ENCODE measurements around the gene TNS3. TPM values are rescaled to one million over a fixed set of nuclear protein-coding genes. Genes with fewer than 3 reads are reported as not detected.

The TNS3 gene
- total RNA-seq, 4 donors from 2014 or later, result 6.6 to 16.0 (median 9.6) TPM

DNA sequence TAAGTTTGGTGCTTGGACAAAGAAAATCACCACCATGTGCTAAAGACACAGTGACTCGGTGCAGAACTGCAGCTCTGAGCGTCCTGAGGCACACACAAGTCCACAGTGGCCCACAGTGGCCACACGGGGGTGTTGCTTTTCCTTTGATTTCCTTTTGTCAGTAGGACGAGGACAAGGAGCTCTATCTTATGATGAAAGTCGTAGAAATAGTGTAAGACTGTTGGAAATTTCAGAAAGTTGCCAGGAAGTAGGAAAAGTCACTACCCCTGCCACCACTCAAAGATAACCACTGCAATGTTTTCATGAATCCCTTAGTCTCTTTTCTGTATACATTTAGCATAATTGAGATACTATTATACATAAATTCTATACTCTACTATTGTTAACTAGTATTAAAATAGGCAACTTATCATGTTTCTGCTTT is 146.0 kb downstream of the TNS3 start:
- no peak for DNase-seq
- no peaks in the 10 kb centered on the region for H3K27me3 ChIP-seq
- no peak overlapping the region for H3K27ac ChIP-seq
- intact Hi-C loops (cut with DNase I), result loop anchor here (10.0 kb wide), 1 partner anchor 171 kb away; no protein-coding TSS in a partner anchor
- peaks cover 0 to 31% (median 0%) of the 10 kb centered on the region in 3 donors for H3K36me3 ChIP-seq
- no peak for TF ChIP-seq POLR2A (IDR thresholded peaks at IDR 0.05)
- TF ChIP-seq, protein P1, sequence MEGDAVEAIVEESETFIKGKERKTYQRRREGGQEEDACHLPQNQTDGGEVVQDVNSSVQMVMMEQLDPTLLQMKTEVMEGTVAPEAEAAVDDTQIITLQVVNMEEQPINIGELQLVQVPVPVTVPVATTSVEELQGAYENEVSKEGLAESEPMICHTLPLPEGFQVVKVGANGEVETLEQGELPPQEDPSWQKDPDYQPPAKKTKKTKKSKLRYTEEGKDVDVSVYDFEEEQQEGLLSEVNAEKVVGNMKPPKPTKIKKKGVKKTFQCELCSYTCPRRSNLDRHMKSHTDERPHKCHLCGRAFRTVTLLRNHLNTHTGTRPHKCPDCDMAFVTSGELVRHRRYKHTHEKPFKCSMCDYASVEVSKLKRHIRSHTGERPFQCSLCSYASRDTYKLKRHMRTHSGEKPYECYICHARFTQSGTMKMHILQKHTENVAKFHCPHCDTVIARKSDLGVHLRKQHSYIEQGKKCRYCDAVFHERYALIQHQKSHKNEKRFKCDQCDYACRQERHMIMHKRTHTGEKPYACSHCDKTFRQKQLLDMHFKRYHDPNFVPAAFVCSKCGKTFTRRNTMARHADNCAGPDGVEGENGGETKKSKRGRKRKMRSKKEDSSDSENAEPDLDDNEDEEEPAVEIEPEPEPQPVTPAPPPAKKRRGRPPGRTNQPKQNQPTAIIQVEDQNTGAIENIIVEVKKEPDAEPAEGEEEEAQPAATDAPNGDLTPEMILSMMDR (IDR thresholded peaks at IDR 0.05), result peak; percentile 46 to 81 (median 66)
- WGBS, 2 donors, result 16 to 26% methylated on average over 3 to 5 of the region's 5 CpGs
- H3K4me3 ChIP-seq, result no peak overlapping the region
- H3K9me3 ChIP-seq, result no peaks in the 10 kb centered on the region
- H3K4me1 ChIP-seq, result no peaks in the 10 kb centered on the region

DNA sequence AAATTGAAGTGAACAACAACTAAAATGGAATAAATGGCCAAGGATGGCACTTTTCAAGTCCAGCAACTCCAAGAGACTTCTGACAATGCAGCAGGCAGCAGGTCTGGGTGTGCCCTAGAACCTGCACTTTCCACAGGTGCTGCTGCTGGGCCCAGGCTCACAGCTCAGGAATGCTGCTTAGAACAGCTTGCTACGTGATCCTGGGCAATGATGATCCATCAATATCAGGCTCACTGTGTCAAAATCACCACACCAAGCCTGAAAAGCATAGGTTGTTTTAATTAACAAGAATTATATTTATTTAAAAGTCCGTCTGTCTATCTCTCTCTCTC is 148.4 kb downstream of the TNS3 start:
- intact Hi-C loops (cut with DNase I), result loop anchor here (10.0 kb wide), 1 partner anchor 169 kb away; no protein-coding TSS in a partner anchor
- H3K4me1 ChIP-seq, result no peaks in the 10 kb centered on the region
- TF ChIP-seq, protein P1 (IDR thresholded peaks at IDR 0.05), result no peak
- no peak for TF ChIP-seq POLR2A (IDR thresholded peaks at IDR 0.05)
- 47 to 74% methylated on average over 2 of the region's 2 CpGs for WGBS, 2 donors
- H3K4me3 ChIP-seq, result no peak overlapping the region
- no peaks in the 10 kb centered on the region for H3K27me3 ChIP-seq
- peaks cover 0 to 14% (median 0%) of the 10 kb centered on the region in 3 donors for H3K36me3 ChIP-seq
- no peak for DNase-seq
- H3K27ac ChIP-seq, result no peak overlapping the region
- no peaks in the 10 kb centered on the region for H3K9me3 ChIP-seq

DNA sequence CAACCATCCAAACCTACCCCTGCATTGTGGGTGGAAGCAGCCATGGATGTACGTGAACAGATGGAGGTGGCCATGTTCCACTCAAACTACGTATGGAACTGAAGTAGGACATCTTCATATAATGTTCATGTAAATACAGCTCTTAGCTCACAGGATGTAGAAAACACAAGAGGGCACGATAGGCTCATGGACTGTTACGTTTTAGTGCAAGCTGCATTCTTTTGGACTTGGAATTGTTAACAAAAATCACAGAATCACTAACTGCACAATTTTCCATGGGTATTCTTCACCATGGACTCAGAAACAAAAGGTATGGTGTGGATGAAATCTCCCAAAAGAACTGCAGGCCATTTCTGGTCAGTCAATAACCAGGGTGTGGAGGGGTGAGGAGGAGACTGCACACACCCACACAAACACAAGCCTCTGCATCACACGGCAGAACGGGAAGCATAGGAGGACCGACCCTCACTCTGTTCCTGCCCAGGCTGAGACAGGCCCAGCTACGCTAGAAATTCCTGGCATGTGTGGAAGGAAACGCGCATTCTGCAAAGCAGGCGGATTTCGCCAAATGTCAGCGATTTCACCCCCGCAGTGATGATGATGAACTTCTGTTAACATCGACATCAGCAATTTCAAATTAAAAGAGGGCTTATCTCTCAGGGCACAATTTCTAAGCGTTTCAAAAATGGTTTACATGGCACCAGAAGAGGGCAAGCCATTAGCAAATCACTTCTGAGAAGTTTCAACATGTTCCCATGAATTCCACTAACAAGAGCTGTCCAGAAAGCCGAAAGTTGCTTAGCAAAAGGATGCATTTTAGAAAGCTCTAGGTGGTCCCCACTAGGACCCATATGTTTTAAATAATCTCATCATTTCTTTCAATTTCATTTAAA is 149.0 kb downstream of the TNS3 start:
- Histone ChIP-seq H3K9me3 (no peaks in the 10 kb centered on the region), H3K27ac (peak overlapping the region in 1 of 4 donors; percentile 39), H3K27me3 (no peaks in the 10 kb centered on the region), H3K4me1 (no peaks in the 10 kb centered on the region), H3K36me3 (peaks cover 0 to 8% (median 0%) of the 10 kb centered on the region in 3 donors), H3K4me3 (no peak overlapping the region)
- TF ChIP-seq, protein P1 (IDR thresholded peaks at IDR 0.05), result no peak
- no peak for TF ChIP-seq POLR2A (IDR thresholded peaks at IDR 0.05)
- WGBS, 2 donors, result 86 to 88% methylated on average over 17 of the region's 17 CpGs
- DNase-seq, result no peak
- intact Hi-C loops (cut with DNase I), result loop anchor here (10.0 kb wide), 1 partner anchor 168 kb away; no protein-coding TSS in a partner anchor

DNA sequence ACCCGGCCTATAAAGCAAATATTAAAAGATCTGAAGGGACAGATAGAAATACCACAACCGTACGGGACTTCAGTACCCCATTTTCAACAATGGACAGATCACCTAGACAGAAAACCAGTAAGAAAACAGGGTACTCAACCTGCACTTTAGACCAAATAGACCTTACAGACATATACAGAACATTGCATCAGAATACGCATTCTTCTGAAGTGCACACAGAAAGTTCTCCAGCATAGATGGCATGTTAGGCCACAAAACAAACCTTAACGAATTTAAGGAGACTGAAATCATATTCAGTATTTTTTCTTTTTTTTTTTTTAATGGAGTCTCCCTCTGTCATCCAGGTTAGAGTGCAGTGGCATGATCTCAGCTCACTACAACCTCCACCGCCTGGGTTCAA is 151.5 kb downstream of the TNS3 start:
- Histone ChIP-seq H3K9me3 (no peaks in the 10 kb centered on the region), H3K36me3 (peaks cover 0 to 12% (median 0%) of the 10 kb centered on the region in 3 donors), H3K4me1 (no peaks in the 10 kb centered on the region), H3K27me3 (no peaks in the 10 kb centered on the region), H3K27ac (no peak overlapping the region), H3K4me3 (no peak overlapping the region)
- 75 to 90% methylated on average over 5 to 6 of the region's 6 CpGs for WGBS, 2 donors
- TF ChIP-seq, protein P1 (IDR thresholded peaks at IDR 0.05), result no peak
- no peak for TF ChIP-seq POLR2A (IDR thresholded peaks at IDR 0.05)
- intact Hi-C loops (cut with DNase I), result loop anchor here (10.0 kb wide), 1 partner anchor 166 kb away; no protein-coding TSS in a partner anchor
- DNase-seq, result no peak

DNA sequence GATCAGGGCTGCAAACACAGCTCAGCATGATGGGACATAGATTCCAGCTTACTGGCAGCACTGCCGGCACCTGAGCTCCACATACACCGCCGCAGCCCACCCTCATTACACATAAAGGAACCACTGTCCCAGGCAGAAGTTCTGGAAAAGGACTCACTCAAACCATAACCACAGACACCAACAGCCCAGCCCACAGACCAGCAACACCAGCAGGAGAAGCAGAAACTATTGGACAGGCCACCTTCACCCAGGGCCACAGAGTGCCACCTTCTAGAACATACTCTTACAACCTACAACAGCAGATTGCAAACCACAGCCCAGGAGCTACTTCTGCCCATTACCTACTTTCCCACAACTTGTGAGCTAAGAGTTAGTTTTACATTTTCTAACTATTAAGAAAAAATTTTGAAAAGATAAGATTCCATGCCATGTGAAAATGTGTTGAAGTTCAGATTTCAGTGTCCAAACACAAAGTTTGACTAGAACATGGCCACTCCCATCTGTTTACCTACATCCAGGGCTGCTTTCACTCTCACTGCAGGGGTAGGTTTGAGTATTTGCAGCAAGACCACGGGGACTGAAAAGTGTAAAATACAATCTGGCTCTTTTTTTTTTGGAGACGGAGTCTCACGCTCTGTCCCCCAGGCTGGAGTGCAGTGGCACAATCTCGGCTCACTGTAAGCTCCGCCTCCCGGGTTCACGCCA is 153.0 kb downstream of the TNS3 start:
- no peak overlapping the region for H3K27ac ChIP-seq
- intact Hi-C loops (cut with DNase I), result no loop called here

More for the DNA sequence above, 153.0 kb downstream of the TNS3 start:
- WGBS, 2 donors, result 91 to 97% methylated on average over 8 to 10 of the region's 10 CpGs
- TF ChIP-seq, protein P1 (IDR thresholded peaks at IDR 0.05), result no peak
- H3K4me1 ChIP-seq, result no peaks in the 10 kb centered on the region
- H3K36me3 ChIP-seq, result peaks cover 0 to 7% (median 0%) of the 10 kb centered on the region in 3 donors
- no peak for DNase-seq
- no peak overlapping the region for H3K4me3 ChIP-seq
- H3K9me3 ChIP-seq, result no peaks in the 10 kb centered on the region
- no peaks in the 10 kb centered on the region for H3K27me3 ChIP-seq
